HEK293 (cell line): Measurements from ENCODE around the gene DGUOK.

ENCODE experiments used
- ATF2 ChIP-seq: fragments of 450-650 bp; formaldehyde crosslinking; IDR thresholded peaks from 2 replicates; pipeline ENCODE4 v1.5.1; 2016; ENCODE audit warnings: missing biosample characterization, missing genetic modification characterization, low read depth
- BCL11A ChIP-seq: fragments of 450-650 bp; formaldehyde crosslinking; IDR thresholded peaks from 2 replicates; pipeline ENCODE4 v1.5.1; 2016; ENCODE audit warnings: low read depth, missing biosample characterization, missing genetic modification characterization
- CTCF ChIP-seq: fragments of 450-650 bp; formaldehyde crosslinking; IDR thresholded peaks from 2 replicates; pipeline ENCODE4 v1.5.1; 2016; ENCODE audit warnings: missing biosample characterization, missing genetic modification characterization
- REST ChIP-seq: fragments of 450-650 bp; formaldehyde crosslinking; IDR thresholded peaks from 2 replicates; pipeline ENCODE4 v1.5.1; 2016; ENCODE audit warnings: missing biosample characterization, missing genetic modification characterization
- ZBTB1 ChIP-seq: fragments of 450-650 bp; formaldehyde crosslinking; IDR thresholded peaks from 2 replicates; pipeline ENCODE4 v1.5.1; 2016; ENCODE audit warnings: missing biosample characterization, missing genetic modification characterization
- ZBTB17 ChIP-seq: fragments of 450-650 bp; formaldehyde crosslinking; IDR thresholded peaks from 2 replicates; pipeline ENCODE4 v1.5.1; 2016; ENCODE audit warnings: missing biosample characterization, missing genetic modification characterization
- ZEB2 ChIP-seq: fragments of 450-650 bp; formaldehyde crosslinking; IDR thresholded peaks from 2 replicates; pipeline ENCODE4 v1.5.1; 2016; ENCODE audit warnings: missing biosample characterization, missing genetic modification characterization
- ZNF140 ChIP-seq: fragments of 450-650 bp; formaldehyde crosslinking; IDR thresholded peaks from 2 replicates; pipeline ENCODE4 v1.5.1; 2016; ENCODE audit warnings: missing biosample characterization, missing genetic modification characterization
- ZNF214 ChIP-seq: fragments of 450-650 bp; formaldehyde crosslinking; IDR thresholded peaks from 2 replicates; pipeline ENCODE4 v1.5.1; 2017; ENCODE audit warnings: missing biosample characterization, mild to moderate bottlenecking, missing genetic modification characterization, borderline replicate concordance
- ZNF555 ChIP-seq: fragments of 450-650 bp; formaldehyde crosslinking; conservative IDR thresholded peaks from 2 replicates; pipeline ENCODE4 v1.5.1; 2017; ENCODE audit warnings: missing biosample characterization, mild to moderate bottlenecking, missing genetic modification characterization, inconsistent platforms
- ZNF571 ChIP-seq: fragments of 450-650 bp; formaldehyde crosslinking; IDR thresholded peaks from 2 replicates; pipeline ENCODE4 v1.5.0; 2017; ENCODE audit warnings: missing biosample characterization, missing genetic modification characterization
- ZNF701 ChIP-seq: fragments of 450-650 bp; formaldehyde crosslinking; IDR thresholded peaks from 2 replicates; pipeline ENCODE4 v1.5.1; 2016; ENCODE audit warnings: missing biosample characterization, missing genetic modification characterization

- TF ChIP-seq ZNF140 (tag by site-specific recombination): no peak
- no peak for TF ChIP-seq ZNF701
- TF ChIP-seq ZBTB17: no peak
- no peak for TF ChIP-seq ATF2
- TF ChIP-seq BCL11A (tag by site-specific recombination): no peak
- TF ChIP-seq CTCF (tag by site-specific recombination): no peak
- TF ChIP-seq ZNF571 (tag by site-specific recombination): no peak
- TF ChIP-seq REST (tag by site-specific recombination): no peak
- no peak for TF ChIP-seq ZNF555
- no peak for TF ChIP-seq ZNF214 (tag by site-specific recombination)
- TF ChIP-seq ZBTB1: no peak
- TF ChIP-seq ZEB2: no peak
These were observed 41.3 kb upstream of the DGUOK start for GRCh38 chr2:73885406-73885805.
